ENCODE measurements around the gene OGA. TPM values are rescaled to one million over a fixed set of nuclear protein-coding genes. Genes with fewer than 3 reads are reported as not detected.

Gene OGA
- total and polyA plus RNA-seq, 2 experiments from 2014 or later = 42.5 to 78.0 TPM

DNA sequence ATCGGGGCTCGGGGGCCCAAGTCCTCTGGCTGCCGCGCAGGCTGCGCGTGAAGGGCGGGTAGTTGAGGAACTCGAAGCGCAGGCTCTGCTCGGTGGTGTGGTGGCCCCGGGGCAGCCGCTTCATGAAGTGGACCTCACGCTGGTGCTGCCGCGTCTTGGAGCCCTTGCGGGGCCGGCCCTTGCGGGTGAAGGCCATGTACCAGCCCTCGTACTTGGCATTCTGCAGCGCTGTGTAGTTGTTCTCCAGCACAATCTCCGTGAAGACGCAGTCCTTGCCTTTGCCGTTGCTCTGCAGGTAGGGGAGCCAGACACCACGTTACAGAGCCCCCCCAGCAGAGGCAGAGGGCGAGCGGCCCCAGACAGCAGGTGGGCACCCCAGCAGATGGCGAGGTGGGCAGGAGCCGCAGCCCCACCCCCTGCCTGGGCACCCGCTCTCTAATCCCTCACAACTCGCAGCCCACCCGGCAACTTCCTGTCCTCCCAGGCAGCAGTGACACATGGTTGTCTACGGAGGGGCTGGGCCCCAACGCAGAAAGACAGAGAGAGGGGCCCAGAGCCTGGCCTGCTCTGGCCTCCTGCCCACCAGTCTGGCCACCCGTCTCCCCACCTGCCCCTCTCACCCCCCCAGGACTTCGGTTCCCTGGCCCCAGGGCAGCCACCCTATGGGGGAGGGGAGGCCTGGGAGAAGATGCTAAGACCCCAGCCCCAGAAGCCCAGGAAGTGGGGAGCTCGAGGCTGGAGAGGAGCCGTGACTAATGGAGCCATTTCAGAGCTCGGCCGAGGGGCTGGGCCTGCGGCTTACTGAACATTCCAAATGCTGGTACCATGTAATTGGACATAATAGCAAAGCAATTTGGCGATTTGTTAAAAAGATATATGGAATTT, 47.7 kb downstream of the OGA start:
- no peaks in the 10 kb centered on the region for H4K20me1 ChIP-seq (ENCODE audit: insufficient read depth)
- H3K9me2 ChIP-seq (ENCODE audit: insufficient read depth) = no peaks in the 10 kb centered on the region
- no peaks in the 10 kb centered on the region for H3K79me2 ChIP-seq (ENCODE audit: insufficient read depth)
- no peak overlapping the region for H3K9ac ChIP-seq
- no peaks in the 10 kb centered on the region for H3F3A ChIP-seq (ENCODE audit: insufficient read depth)
- H3K4me1 ChIP-seq (ENCODE audit: insufficient read depth) = no peaks in the 10 kb centered on the region
- 70 to 71% methylated on average over 33 to 40 of the region's 41 CpGs for WGBS, 2 experiments (ENCODE audit: low coverage in 1 of 2, low lambda C conversion rate in 2 of 2, missing lambda C conversion rate in 2 of 2)
- peaks cover 46% of the 10 kb centered on the region for H3K27me3 ChIP-seq (replicated peaks; ENCODE audit: insufficient read depth)
- TF ChIP-seq EZH2 (IDR thresholded peaks at IDR 0.05; ENCODE audit: insufficient read depth, poor library complexity, severe bottlenecking) (no peak), EZH2phosphoT487 (IDR thresholded peaks at IDR 0.05; ENCODE audit: insufficient read depth, low read depth) (no peak)
- no peak overlapping the region for H3K27ac ChIP-seq
- H2AFZ ChIP-seq = no peak overlapping the region
- H3K36me3 ChIP-seq (ENCODE audit: low read depth) = no peaks in the 10 kb centered on the region
- H3K4me3 ChIP-seq = no peak overlapping the region
- H3K9me3 ChIP-seq (ENCODE audit: low read depth) = no peaks in the 10 kb centered on the region
- no peak for DNase-seq
- in situ Hi-C loops (cut with MboI) = loop anchor here (25.0 kb wide), 1 partner anchor 583 kb away; no protein-coding TSS in a partner anchor
- H3K4me2 ChIP-seq (ENCODE audit: unreplicated experiment) = no peak overlapping the region

DNA sequence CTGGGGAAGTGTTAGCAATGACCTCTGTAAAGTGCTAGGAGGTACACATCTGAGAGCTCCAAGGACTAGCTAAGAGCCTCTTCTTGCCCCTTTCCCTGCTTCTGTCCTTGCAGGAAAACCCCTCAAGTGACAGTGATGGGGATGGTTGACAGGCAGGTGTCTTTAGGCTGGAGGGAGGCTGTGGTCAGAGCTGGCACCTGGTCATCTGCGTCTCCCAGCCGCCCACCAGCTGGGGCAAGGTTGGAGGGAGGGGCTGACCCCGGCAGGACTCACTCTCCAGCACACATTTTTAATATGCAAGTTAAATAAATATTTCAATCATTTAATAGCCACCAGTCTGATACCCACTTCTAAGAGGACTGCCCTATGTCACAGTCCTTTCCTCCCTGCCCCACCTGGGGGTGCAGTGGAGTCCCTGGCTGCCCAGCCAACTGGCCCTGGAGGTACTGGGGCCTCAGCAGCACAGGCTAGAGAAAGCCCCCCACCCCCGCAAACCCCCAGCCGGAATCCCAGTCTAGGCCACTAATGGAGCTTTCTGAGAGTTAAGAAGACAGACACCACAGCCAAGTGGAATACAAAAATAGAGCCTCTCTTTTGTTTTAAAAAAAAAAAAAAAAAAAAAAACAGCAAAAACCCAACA, 48.6 kb downstream of the OGA start:
- Histone ChIP-seq H3K36me3 (ENCODE audit: low read depth) (no peaks in the 10 kb centered on the region), H3K4me2 (ENCODE audit: unreplicated experiment) (no peak overlapping the region), H3K27ac (no peak overlapping the region), H3K4me1 (ENCODE audit: insufficient read depth) (no peaks in the 10 kb centered on the region), H3K9me2 (ENCODE audit: insufficient read depth) (no peaks in the 10 kb centered on the region), H2AFZ (no peak overlapping the region), H3K27me3 (replicated peaks; ENCODE audit: insufficient read depth) (peaks cover 44% of the 10 kb centered on the region), H3K9ac (no peak overlapping the region), H3F3A (ENCODE audit: insufficient read depth) (no peaks in the 10 kb centered on the region), H4K20me1 (ENCODE audit: insufficient read depth) (no peaks in the 10 kb centered on the region), H3K9me3 (ENCODE audit: low read depth) (no peaks in the 10 kb centered on the region), H3K79me2 (ENCODE audit: insufficient read depth) (no peaks in the 10 kb centered on the region), H3K4me3 (no peak overlapping the region)
- TF ChIP-seq EZH2 (IDR thresholded peaks at IDR 0.05; ENCODE audit: insufficient read depth, poor library complexity, severe bottlenecking) = no peak
- TF ChIP-seq EZH2phosphoT487 (IDR thresholded peaks at IDR 0.05; ENCODE audit: insufficient read depth, low read depth) = no peak
- no peak for DNase-seq
- WGBS, 2 experiments (ENCODE audit: low coverage in 1 of 2, low lambda C conversion rate in 2 of 2, missing lambda C conversion rate in 2 of 2) = 65 to 69% methylated on average over 5 of the region's 5 CpGs
- in situ Hi-C loops (cut with MboI) = loop anchor here (25.0 kb wide), 1 partner anchor 582 kb away; no protein-coding TSS in a partner anchor

DNA sequence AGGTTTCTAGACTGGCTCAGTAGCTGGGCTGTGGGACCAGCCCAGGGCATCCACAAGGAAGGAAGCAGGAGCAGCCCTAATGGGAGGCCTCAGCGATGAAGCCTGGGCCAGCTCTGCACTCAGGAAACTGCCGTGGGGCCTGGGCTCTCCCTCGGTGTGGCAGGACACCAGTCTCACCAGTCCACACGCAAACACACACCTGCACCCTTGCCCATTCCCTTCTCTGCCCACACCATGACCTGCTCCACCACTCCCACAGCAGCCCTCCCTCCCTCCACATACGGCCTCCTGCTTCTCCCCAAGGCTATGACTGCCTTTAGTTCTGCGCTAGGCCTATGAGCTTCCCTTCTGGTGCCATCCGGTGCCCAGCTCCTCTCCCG, 49.5 kb downstream of the OGA start:
- no peaks in the 10 kb centered on the region for H3K9me2 ChIP-seq (ENCODE audit: insufficient read depth)
- no peak overlapping the region for H3K4me3 ChIP-seq
- no peaks in the 10 kb centered on the region for H3K9me3 ChIP-seq (ENCODE audit: low read depth)
- H3K27me3 ChIP-seq (replicated peaks; ENCODE audit: insufficient read depth) = peaks cover 42% of the 10 kb centered on the region
- in situ Hi-C loops (cut with MboI) = loop anchor here (25.0 kb wide), 1 partner anchor 581 kb away; no protein-coding TSS in a partner anchor
- no peak overlapping the region for H2AFZ ChIP-seq
- no peak for TF ChIP-seq EZH2phosphoT487 (IDR thresholded peaks at IDR 0.05; ENCODE audit: insufficient read depth, low read depth)
- no peak for TF ChIP-seq EZH2 (IDR thresholded peaks at IDR 0.05; ENCODE audit: insufficient read depth, poor library complexity, severe bottlenecking)
- no peak overlapping the region for H3K27ac ChIP-seq
- no peaks in the 10 kb centered on the region for H3F3A ChIP-seq (ENCODE audit: insufficient read depth)
- no peak overlapping the region for H3K4me2 ChIP-seq (ENCODE audit: unreplicated experiment)
- H3K9ac ChIP-seq = no peak overlapping the region
- H3K36me3 ChIP-seq (ENCODE audit: low read depth) = no peaks in the 10 kb centered on the region
- DNase-seq = no peak
- no peaks in the 10 kb centered on the region for H3K79me2 ChIP-seq (ENCODE audit: insufficient read depth)
- 72 to 81% methylated on average over 5 to 6 of the region's 8 CpGs for WGBS, 2 experiments (ENCODE audit: low coverage in 1 of 2, low lambda C conversion rate in 2 of 2, missing lambda C conversion rate in 2 of 2)
- H4K20me1 ChIP-seq (ENCODE audit: insufficient read depth) = no peaks in the 10 kb centered on the region
- no peaks in the 10 kb centered on the region for H3K4me1 ChIP-seq (ENCODE audit: insufficient read depth)

GRCh38 chr10:101767966-101768790, 50.1 kb downstream of the OGA start:
- Histone ChIP-seq H3K4me3 (no peak overlapping the region), H3K27me3 (replicated peaks; ENCODE audit: insufficient read depth) (peaks cover 41% of the 10 kb centered on the region), H3K79me2 (ENCODE audit: insufficient read depth) (no peaks in the 10 kb centered on the region), H3K27ac (no peak overlapping the region), H3K9ac (no peak overlapping the region), H3F3A (ENCODE audit: insufficient read depth) (no peaks in the 10 kb centered on the region), H3K9me2 (ENCODE audit: insufficient read depth) (no peaks in the 10 kb centered on the region), H3K4me1 (ENCODE audit: insufficient read depth) (no peaks in the 10 kb centered on the region), H2AFZ (no peak overlapping the region), H4K20me1 (ENCODE audit: insufficient read depth) (no peaks in the 10 kb centered on the region), H3K9me3 (ENCODE audit: low read depth) (no peaks in the 10 kb centered on the region), H3K4me2 (ENCODE audit: unreplicated experiment) (no peak overlapping the region), H3K36me3 (ENCODE audit: low read depth) (no peaks in the 10 kb centered on the region)
- DNase-seq = no peak
- in situ Hi-C loops (cut with MboI) = loop anchor here (25.0 kb wide), 1 partner anchor 581 kb away; no protein-coding TSS in a partner anchor
- 45 to 47% methylated on average over 14 of the region's 14 CpGs for WGBS, 2 experiments (ENCODE audit: low coverage in 1 of 2, low lambda C conversion rate in 2 of 2, missing lambda C conversion rate in 2 of 2)
- no peak for TF ChIP-seq EZH2 (IDR thresholded peaks at IDR 0.05; ENCODE audit: insufficient read depth, poor library complexity, severe bottlenecking)
- no peak for TF ChIP-seq EZH2phosphoT487 (IDR thresholded peaks at IDR 0.05; ENCODE audit: insufficient read depth, low read depth)
